Kidney capillary endothelial cell (primary cell): ENCODE measurements around the gene SSH2.
"Not testable (repeated sequence)": the region's sequence is repeated elsewhere in the genome, so short reads cannot be mapped to it uniquely, and the experiment has no call there.

ENCODE experiments used
- DNase-seq: peaks from one replicate; pipeline ENCODE4 v3.0.0-alpha.2; 2018; ENCODE audit warnings: low spot score

SSH2 gene, protein sequence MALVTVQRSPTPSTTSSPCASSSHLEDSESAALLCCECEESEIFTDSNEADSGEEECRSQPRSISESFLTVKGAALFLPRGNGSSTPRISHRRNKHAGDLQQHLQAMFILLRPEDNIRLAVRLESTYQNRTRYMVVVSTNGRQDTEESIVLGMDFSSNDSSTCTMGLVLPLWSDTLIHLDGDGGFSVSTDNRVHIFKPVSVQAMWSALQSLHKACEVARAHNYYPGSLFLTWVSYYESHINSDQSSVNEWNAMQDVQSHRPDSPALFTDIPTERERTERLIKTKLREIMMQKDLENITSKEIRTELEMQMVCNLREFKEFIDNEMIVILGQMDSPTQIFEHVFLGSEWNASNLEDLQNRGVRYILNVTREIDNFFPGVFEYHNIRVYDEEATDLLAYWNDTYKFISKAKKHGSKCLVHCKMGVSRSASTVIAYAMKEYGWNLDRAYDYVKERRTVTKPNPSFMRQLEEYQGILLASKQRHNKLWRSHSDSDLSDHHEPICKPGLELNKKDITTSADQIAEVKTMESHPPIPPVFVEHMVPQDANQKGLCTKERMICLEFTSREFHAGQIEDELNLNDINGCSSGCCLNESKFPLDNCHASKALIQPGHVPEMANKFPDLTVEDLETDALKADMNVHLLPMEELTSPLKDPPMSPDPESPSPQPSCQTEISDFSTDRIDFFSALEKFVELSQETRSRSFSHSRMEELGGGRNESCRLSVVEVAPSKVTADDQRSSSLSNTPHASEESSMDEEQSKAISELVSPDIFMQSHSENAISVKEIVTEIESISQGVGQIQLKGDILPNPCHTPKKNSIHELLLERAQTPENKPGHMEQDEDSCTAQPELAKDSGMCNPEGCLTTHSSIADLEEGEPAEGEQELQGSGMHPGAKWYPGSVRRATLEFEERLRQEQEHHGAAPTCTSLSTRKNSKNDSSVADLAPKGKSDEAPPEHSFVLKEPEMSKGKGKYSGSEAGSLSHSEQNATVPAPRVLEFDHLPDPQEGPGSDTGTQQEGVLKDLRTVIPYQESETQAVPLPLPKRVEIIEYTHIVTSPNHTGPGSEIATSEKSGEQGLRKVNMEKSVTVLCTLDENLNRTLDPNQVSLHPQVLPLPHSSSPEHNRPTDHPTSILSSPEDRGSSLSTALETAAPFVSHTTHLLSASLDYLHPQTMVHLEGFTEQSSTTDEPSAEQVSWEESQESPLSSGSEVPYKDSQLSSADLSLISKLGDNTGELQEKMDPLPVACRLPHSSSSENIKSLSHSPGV (N-terminal part only)

GRCh38 chr17:29929533-29930408 is at the start of gene SSH2:
SSH2 (minus strand) TSS chr17:29930228; CDS start chr17:29930000, 228 bp downstream.
- DNase-seq, result peak; percentile 87

DNA sequence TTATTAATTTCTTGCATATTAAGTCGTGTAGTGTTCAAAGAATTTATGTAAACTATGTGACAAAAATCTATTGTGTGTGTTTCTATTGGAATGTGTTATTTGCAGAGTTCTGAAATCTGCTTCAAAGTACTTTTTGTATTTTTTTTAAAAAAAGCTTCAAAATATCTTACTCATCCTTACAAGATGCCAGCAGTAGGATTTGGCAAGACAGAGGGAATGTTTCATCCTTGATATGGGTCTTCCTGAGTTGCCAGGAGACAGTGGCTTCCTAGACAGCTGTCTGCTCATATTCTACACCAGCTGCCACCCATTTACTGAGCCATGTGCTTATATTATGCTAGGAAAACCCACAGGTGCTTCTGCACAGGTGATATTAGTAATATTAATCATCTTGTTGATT is 47.8 kb upstream of the SSH2 start:
- no peak for DNase-seq

DNA sequence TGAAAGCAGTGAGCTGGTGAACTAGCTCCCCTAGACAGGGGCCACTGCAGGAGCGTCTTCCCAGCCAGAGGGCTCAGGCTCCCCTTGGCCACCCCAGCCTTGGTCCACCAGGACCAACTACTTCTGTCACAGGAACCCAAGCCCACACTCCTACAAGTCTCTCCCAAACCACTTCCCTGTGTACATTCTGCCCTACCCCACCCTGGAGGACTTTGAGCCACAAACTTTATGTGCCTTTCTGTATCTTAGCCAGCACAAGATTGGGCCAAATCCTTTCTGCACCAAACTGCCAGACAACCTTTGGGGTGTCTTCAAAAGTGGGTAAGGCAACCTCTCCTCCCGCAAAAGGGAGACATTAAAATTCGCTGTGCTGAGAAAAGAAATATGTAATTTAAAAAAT is 43.0 kb upstream of the SSH2 start:
- DNase-seq, result no peak

- no peak for DNase-seq
Observed at GRCh38 chr17:29972277-29972676, 42.2 kb upstream of the SSH2 start.

- no peak for DNase-seq
Observed at GRCh38 chr17:29968271-29968670, 38.2 kb upstream of the SSH2 start.

DNA sequence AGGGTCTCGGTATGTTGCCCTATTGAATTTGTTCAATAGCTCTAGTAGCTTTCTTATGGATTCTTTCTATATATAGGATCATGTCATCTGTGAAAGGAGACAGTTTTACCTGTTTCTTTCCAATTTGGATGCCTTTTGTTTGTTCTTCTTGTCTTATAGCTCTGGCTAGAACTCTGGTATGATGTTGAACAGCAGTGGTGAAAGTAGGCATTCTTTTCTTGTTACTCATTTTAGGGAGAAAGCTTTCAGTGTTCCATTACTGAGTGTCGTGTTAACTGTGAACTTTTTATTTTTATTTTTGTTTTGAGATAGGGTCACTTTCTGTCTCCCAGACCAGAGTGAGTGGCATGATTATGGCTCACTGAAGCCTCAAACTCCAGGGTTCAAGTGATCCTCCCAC is 32.6 kb upstream of the SSH2 start:
- no peak for DNase-seq

DNA sequence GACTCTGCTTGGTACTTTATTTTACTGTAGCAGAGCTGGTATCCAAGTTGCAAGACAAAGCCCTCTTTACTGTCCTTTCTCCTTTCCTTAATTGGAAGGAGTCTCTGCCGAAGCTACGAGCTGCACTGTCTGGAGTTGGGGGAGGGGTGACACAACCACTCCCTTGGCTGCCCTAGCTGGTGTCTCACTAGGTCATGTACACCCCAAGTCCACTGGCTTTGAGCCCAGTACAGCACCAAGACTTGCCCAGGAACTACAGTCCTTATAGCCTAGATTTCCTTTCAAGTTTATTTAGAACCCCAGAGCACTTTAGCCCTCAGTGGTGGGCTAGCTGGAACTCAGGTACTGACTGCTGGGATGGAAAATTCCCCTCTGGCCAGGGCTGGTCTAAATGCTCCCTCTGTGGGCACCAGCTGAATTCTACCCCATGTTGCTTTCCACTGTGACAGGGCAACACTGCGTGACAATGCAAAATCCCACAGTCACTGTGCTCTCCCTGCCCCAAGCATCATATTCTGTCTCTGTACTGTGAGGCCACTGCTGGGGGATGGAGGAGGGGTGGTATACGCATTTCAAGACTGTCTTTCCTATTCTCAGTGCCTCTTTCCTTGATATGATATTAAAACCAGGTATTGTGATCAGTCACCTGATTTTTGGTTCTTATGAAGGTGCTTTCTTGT is 29.8 kb upstream of the SSH2 start:
- no peak for DNase-seq

GRCh38 chr17:29958947-29959657 is 29.1 kb upstream of the SSH2 start:
- DNase-seq, result no peak

- not testable (repeated sequence) for DNase-seq
Observed at GRCh38 chr17:29957488-29957887, 27.5 kb upstream of the SSH2 start.

DNA sequence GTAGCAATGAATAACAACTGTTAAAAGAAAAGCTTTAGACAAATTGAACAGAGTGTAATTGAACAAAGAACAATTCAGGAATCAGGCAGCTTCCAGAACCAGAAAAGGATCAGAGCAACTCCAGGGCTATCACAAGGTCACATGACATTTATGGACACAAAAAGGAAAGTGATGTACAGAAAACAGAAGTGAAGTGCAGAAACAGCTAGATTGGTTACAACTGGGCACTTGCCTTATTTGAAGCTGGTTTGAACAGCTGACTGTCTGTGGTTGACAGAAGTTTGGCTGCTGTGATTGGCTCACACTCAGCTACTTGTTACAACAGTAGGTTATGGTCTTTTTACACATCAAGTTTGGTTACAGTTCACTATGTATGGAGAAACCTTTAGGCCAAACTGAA is 26.2 kb upstream of the SSH2 start:
- no peak for DNase-seq

GRCh38 chr17:29954405-29954804 is 24.4 kb upstream of the SSH2 start:
- no peak for DNase-seq

GRCh38 chr17:29949696-29950095 is 19.7 kb upstream of the SSH2 start:
- no peak for DNase-seq

GRCh38 chr17:29948448-29949215 is 18.6 kb upstream of the SSH2 start:
- DNase-seq, result no peak

- no peak for DNase-seq
Observed at GRCh38 chr17:29945281-29945680, 15.3 kb upstream of the SSH2 start.

DNA sequence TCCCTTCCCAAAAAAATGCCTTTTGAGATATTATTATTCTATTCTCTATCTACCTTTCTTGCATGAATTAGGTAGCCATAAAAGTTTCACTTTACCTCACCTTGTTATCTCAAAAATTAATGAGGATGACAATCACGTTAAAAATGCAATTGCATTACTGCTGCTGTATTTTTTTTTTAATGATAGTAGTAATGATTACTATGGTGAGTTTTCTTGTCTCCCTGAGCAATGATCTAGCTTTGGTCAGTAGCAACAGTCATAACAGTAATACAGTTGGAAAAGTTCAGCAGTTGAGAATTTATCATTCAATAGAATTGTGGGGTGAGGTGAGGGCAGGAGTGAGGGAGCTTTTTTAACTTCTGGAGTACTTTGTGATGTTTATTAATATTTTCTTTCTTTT is 11.3 kb upstream of the SSH2 start, which contains the start of gene EFCAB5:
TSS of gene EFCAB5 (plus strand) at position 301 of the 400 bp plus-strand sequence. CDS start 163 bp downstream, outside the sequence.
- DNase-seq, result no peak

GRCh38 chr17:29936724-29937123 is 6.7 kb upstream of the SSH2 start:
- DNase-seq, result no peak

DNA sequence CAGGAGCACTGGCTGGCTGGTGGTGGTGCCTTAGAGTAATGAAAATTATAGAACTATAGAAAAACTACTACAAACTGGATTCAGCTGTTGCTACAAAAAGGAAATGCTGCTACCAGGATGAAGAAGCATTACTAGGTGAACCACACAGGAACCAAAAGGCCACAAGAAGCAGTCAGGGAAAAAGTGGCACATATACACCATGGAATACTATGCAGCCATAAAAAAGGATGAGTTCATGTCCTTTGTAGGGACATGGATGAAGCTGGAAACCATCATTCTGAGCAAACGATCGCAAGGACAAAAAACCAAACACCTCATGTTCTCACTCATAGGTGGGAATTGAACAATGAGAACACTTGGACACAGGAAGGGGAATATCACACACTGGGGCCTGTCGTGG is 5.9 kb upstream of the SSH2 start:
- DNase-seq, result not testable (repeated sequence)

DNA sequence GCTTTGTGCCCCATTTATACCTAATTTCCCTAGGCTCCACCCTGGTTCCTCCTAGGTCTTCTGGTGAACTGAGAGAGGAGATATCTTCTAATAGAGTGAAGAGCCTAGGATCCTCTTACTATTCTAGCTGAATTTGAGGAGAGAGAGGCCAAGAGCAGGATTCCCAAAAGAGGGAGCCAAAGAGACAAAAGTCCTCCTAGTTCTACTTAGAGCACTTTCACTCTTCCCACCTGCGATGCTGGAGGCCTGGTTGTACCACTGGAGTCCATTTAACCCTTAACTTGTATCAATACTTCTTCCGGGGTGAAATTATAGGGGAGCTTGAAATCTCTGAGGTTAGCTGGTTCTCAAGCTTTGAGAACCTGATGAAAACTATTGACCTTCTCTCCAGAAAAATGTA is 3.4 kb upstream of the SSH2 start:
- DNase-seq, result no peak
